ENCODE measurements around the gene TRPV6. TPM values are rescaled to one million over a fixed set of nuclear protein-coding genes. Genes with fewer than 3 reads are reported as not detected.
A peak's percentile ranks its signal among the peaks of the same experiment; 100 is the strongest.

TRPV6 gene
- total and polyA plus RNA-seq, 2 experiments from 2014 or later = 1.9 TPM; not detected in 1

DNA sequence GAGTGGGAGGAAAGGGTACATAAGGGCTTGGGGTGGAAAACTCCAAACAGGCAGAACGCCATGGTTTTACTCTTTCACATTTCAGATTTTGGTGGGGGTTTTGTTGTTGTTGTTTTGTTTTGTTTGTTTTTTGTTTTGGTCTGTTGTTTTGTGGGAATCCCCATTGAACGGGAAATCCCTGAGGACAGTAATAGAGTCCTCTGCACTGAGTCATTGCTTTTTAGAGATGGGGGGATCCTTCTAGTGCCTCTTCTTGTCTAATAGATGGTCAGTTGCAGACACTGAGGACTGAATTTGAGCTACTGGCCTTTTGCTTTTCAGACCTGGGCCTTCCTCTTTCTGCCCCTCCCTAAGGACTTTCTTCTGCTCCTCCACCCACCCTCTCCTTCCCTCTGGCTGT lies 28.0 kb upstream of the TRPV6 start:
- no peaks in the 10 kb centered on the region for H3K27me3 ChIP-seq
- TF ChIP-seq, protein P1, sequence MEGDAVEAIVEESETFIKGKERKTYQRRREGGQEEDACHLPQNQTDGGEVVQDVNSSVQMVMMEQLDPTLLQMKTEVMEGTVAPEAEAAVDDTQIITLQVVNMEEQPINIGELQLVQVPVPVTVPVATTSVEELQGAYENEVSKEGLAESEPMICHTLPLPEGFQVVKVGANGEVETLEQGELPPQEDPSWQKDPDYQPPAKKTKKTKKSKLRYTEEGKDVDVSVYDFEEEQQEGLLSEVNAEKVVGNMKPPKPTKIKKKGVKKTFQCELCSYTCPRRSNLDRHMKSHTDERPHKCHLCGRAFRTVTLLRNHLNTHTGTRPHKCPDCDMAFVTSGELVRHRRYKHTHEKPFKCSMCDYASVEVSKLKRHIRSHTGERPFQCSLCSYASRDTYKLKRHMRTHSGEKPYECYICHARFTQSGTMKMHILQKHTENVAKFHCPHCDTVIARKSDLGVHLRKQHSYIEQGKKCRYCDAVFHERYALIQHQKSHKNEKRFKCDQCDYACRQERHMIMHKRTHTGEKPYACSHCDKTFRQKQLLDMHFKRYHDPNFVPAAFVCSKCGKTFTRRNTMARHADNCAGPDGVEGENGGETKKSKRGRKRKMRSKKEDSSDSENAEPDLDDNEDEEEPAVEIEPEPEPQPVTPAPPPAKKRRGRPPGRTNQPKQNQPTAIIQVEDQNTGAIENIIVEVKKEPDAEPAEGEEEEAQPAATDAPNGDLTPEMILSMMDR (IDR thresholded peaks at IDR 0.05; ENCODE audit: low read depth, low read length) = no peak
- H3K4me3 ChIP-seq = no peak overlapping the region
- no peaks in the 10 kb centered on the region for H3K4me1 ChIP-seq (ENCODE audit: low read depth)
- H3K36me3 ChIP-seq = no peaks in the 10 kb centered on the region
- no peak for DNase-seq (ENCODE audit: low read depth in 1 of 2, low spot score in 1 of 2)
- H3K27ac ChIP-seq = no peak overlapping the region
- H3K9me3 ChIP-seq (ENCODE audit: low read depth) = no peaks in the 10 kb centered on the region

DNA sequence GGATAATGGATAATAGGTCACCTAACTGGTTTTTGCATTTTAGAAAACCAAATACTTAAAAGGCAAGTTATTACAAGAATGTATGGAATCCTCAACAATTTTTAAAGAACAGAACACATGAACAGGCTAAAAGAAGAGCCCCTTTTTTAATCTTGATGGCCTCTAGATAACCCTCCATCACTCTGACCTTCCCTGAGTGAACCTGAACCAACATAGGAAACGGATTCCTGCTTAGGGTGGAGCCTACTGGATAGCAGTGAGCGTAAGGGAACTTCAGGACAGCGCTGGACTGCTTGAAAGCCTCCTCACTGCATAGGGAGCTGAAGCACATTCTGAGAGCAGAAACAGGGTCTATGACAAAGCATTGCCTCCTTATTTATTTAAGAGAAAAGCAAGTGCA lies 27.5 kb upstream of the TRPV6 start:
- no peaks in the 10 kb centered on the region for H3K4me1 ChIP-seq (ENCODE audit: low read depth)
- no peaks in the 10 kb centered on the region for H3K9me3 ChIP-seq (ENCODE audit: low read depth)
- TF ChIP-seq, protein P1 (IDR thresholded peaks at IDR 0.05; ENCODE audit: low read depth, low read length) = no peak
- no peaks in the 10 kb centered on the region for H3K36me3 ChIP-seq
- H3K27ac ChIP-seq = no peak overlapping the region
- H3K4me3 ChIP-seq = no peak overlapping the region
- no peak for DNase-seq (ENCODE audit: low read depth in 1 of 2, low spot score in 1 of 2)
- no peaks in the 10 kb centered on the region for H3K27me3 ChIP-seq

DNA sequence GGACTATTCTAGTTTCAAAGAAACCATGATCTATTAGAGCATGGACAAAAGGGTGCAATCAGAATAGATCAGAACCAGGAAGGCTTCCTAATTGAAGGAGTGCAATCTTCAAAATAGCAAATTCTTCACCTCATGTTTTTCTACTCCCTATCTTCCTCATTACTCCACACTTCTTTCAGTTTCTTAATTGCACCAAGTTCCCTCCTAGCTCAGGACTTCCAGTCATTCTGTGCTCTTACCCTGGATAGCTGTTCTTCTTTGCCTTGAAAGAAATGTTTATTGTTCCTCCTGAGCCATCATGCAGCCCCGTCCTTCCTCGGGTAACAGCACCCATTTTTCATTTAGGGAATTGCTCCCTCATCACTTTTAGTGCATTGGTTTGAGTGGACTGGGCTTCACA lies 24.9 kb upstream of the TRPV6 start:
- DNase-seq (ENCODE audit: low read depth in 1 of 2, low spot score in 1 of 2) = no peak
- Histone ChIP-seq H3K4me3 (no peak overlapping the region), H3K27me3 (no peaks in the 10 kb centered on the region), H3K36me3 (no peaks in the 10 kb centered on the region), H3K4me1 (ENCODE audit: low read depth) (no peaks in the 10 kb centered on the region), H3K27ac (no peak overlapping the region), H3K9me3 (ENCODE audit: low read depth) (no peaks in the 10 kb centered on the region)
- TF ChIP-seq, protein P1 (IDR thresholded peaks at IDR 0.05; ENCODE audit: low read depth, low read length) = no peak

DNA sequence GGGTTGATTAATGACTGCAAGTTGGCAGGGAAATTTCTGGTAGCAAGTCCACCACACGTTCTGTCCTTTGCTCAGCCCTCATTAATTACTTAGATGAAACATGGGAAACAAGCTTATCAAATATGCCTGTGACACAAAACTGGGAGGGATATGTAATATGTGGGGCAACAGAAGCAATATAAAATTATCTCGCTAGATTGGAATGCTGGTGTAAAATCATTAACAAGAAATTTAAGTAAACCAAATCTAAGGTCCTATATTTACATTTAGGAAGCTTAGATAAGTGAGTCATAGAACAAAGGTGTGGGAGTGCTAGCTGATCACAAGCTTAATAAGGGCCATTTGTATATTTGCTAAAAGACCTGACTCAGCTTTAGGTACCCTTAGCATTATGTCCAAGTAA lies 24.5 kb upstream of the TRPV6 start:
- no peaks in the 10 kb centered on the region for H3K36me3 ChIP-seq
- H3K4me3 ChIP-seq = no peak overlapping the region
- DNase-seq (ENCODE audit: low read depth in 1 of 2, low spot score in 1 of 2) = no peak
- TF ChIP-seq, protein P1 (IDR thresholded peaks at IDR 0.05; ENCODE audit: low read depth, low read length) = no peak
- no peak overlapping the region for H3K27ac ChIP-seq
- H3K9me3 ChIP-seq (ENCODE audit: low read depth) = no peaks in the 10 kb centered on the region
- no peaks in the 10 kb centered on the region for H3K27me3 ChIP-seq
- no peaks in the 10 kb centered on the region for H3K4me1 ChIP-seq (ENCODE audit: low read depth)

DNA sequence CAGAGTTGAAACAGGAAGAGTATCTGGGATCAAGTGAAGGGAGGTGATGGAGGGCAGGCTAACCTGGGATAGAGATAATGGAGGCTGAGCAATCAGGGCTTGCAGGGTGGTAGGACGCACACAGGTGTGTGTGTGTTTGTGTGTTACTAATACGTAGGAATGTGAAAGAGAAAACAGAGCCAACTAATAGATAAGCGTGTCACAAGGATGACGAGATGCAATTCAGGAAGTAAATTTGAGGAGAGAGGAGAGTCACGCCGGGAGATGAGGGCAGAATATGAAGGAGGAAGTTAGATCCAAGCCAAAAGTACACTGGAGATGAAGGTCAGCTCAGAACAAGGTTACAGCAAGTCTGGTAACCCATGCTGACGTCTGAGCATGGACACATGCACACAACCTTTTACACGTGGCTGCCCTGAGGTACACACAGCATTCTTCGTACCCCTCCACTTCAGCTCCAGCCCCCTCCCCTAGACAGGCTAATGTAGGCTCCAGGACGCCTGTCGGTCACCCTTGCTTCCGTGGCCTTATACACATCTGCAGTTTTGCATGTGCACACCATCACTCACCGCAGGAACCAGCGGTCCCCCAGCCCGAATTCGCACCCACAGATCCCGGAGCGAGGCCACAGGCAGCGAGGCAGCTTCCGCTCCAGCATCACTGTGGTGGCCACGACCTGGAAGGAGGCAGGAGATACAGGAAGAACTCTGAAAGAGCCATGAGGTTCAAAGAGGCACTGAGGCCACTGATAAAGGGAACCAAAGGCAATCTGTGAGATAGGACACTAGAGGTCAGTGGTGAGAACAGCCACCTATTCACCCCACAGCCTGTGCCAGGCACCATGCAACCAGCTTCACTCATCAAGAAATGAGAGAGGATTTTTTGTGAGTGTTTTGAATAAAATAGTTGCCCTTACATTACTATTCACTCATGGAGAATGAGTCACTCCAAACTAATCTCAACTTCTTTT lies 23.7 kb upstream of the TRPV6 start:
- DNase-seq (ENCODE audit: low read depth in 1 of 2, low spot score in 1 of 2) = peak; percentile 10 to 14
- H3K9me3 ChIP-seq (ENCODE audit: low read depth) = no peaks in the 10 kb centered on the region
- TF ChIP-seq, protein P1 (IDR thresholded peaks at IDR 0.05; ENCODE audit: low read depth, low read length) = peak; percentile 14

More for the DNA sequence above, 23.7 kb upstream of the TRPV6 start:
- Histone ChIP-seq H3K27ac (no peak overlapping the region), H3K27me3 (no peaks in the 10 kb centered on the region), H3K4me1 (ENCODE audit: low read depth) (no peaks in the 10 kb centered on the region), H3K4me3 (no peak overlapping the region), H3K36me3 (no peaks in the 10 kb centered on the region)

Measured in cardiac muscle cell (in vitro differentiated cells and primary cell).